DND-41 (cell line): Measurements from ENCODE around the gene MYOM1.

Experiments
- ATAC-seq: fragments of 200-7000 bp; cut with Tn5 transposase; 3 replicates; pipeline ENCODE4 v1.9.1; 2021; ENCODE audit warnings: low read depth; ENCODE audit not compliant: insufficient read depth
- DNase-seq: peaks from one replicate; pipeline ENCODE4 v3.0.0-alpha.2; 2020
- H2AFZ ChIP-seq: 2 replicates; pipeline ENCODE4 v1.6.0; 2012; ENCODE audit warnings: low read depth, low read length
- H3K27ac ChIP-seq: 2 replicates; pipeline ENCODE4 v1.5.1; 2012; ENCODE audit warnings: low read length, inconsistent platforms
- H3K27me3 ChIP-seq: fragments of 200-600 bp; sonication (generic); 2 replicates; pipeline ENCODE4 v1.6.0; 2012; ENCODE audit warnings: low read length, mild to moderate bottlenecking, inconsistent platforms; ENCODE audit not compliant: insufficient read depth, poor library complexity
- H3K36me3 ChIP-seq: 2 replicates; pipeline ENCODE4 v1.5.1; 2012; ENCODE audit warnings: low read length, inconsistent platforms; ENCODE audit not compliant: insufficient read depth
- H3K4me1 ChIP-seq: 2 replicates; pipeline ENCODE4 v1.5.1; 2012; ENCODE audit warnings: mild to moderate bottlenecking, low read length; ENCODE audit not compliant: insufficient read depth
- H3K4me2 ChIP-seq: 2 replicates; pipeline ENCODE4 v1.6.0; 2012; ENCODE audit warnings: mild to moderate bottlenecking, moderate library complexity, low read length, inconsistent platforms; ENCODE audit not compliant: insufficient read depth
- H3K4me3 ChIP-seq, 2 experiments: fragments of 200-600 bp in 1 of 2; shearing (Covaris generic) in 1 of 2; 2 replicates each; pipeline ENCODE4 v1.5.1; 2012 to 2016; ENCODE audit warnings: inconsistent platforms in 2 of 2, low read length in 2 of 2, mild to moderate bottlenecking in 2 of 2, low read depth in 1 of 2, moderate library complexity in 1 of 2
- H3K79me2 ChIP-seq: 2 replicates; pipeline ENCODE4 v1.6.0; 2012; ENCODE audit warnings: low read length, inconsistent platforms; ENCODE audit not compliant: insufficient read depth
- H3K9ac ChIP-seq: 2 replicates; pipeline ENCODE4 v1.6.0; 2012; ENCODE audit warnings: low read depth, mild to moderate bottlenecking, inconsistent platforms, low read length, moderate library complexity
- H3K9me3 ChIP-seq: 2 replicates; pipeline ENCODE4 v1.5.1; 2012; ENCODE audit warnings: low read length, moderate library complexity, mild to moderate bottlenecking, inconsistent platforms; ENCODE audit not compliant: insufficient read depth, severe bottlenecking
- H4K20me1 ChIP-seq: 2 replicates; pipeline ENCODE4 v1.6.0; 2012; ENCODE audit warnings: low read length; ENCODE audit not compliant: insufficient read depth
- EZH2 ChIP-seq: IDR thresholded peaks from 3 replicates; pipeline ENCODE4 v1.6.1; 2012; ENCODE audit warnings: borderline replicate concordance, low read depth, mild to moderate bottlenecking, moderate library complexity, low read length, inconsistent platforms; ENCODE audit not compliant: severe bottlenecking
- TF ChIP-seq, protein P1 (sequence below): IDR thresholded peaks from 2 replicates; pipeline ENCODE4 v1.5.1; 2012; ENCODE audit warnings: borderline replicate concordance, low read length, moderate library complexity, mild to moderate bottlenecking; ENCODE audit not compliant: poor library complexity, severe bottlenecking; ENCODE audit errors: extremely low read depth

Gene MYOM1

GRCh38 chr18:3126457-3127097, 93.2 kb downstream of the MYOM1 start:
- no peaks in the 10 kb centered on the region for H3K27me3 ChIP-seq
- no peak overlapping the region for H3K27ac ChIP-seq
- no peaks in the 10 kb centered on the region for H3K4me1 ChIP-seq
- ATAC-seq (no peak), DNase-seq (no peak)
- H3K4me2 ChIP-seq, result no peak overlapping the region
- no peak overlapping the region for H3K9ac ChIP-seq
- H3K4me3 ChIP-seq, result no peak overlapping the region
- no peak for TF ChIP-seq EZH2
- TF ChIP-seq, protein P1, sequence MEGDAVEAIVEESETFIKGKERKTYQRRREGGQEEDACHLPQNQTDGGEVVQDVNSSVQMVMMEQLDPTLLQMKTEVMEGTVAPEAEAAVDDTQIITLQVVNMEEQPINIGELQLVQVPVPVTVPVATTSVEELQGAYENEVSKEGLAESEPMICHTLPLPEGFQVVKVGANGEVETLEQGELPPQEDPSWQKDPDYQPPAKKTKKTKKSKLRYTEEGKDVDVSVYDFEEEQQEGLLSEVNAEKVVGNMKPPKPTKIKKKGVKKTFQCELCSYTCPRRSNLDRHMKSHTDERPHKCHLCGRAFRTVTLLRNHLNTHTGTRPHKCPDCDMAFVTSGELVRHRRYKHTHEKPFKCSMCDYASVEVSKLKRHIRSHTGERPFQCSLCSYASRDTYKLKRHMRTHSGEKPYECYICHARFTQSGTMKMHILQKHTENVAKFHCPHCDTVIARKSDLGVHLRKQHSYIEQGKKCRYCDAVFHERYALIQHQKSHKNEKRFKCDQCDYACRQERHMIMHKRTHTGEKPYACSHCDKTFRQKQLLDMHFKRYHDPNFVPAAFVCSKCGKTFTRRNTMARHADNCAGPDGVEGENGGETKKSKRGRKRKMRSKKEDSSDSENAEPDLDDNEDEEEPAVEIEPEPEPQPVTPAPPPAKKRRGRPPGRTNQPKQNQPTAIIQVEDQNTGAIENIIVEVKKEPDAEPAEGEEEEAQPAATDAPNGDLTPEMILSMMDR, result no peak
- no peak overlapping the region for H2AFZ ChIP-seq
- H3K36me3 ChIP-seq, result no peaks in the 10 kb centered on the region
- no peaks in the 10 kb centered on the region for H3K79me2 ChIP-seq
- H4K20me1 ChIP-seq, result no peaks in the 10 kb centered on the region
- H3K9me3 ChIP-seq, result no peaks in the 10 kb centered on the region

- H3K36me3 ChIP-seq, result no peaks in the 10 kb centered on the region
- no peak for TF ChIP-seq EZH2
- TF ChIP-seq, protein P1, result no peak
- no peak for DNase-seq
Measured at GRCh38 chr18:3124822-3125221, 94.9 kb downstream of the MYOM1 start.

GRCh38 chr18:3122851-3123250, 96.9 kb downstream of the MYOM1 start:
- no peak for ATAC-seq
- DNase-seq, result no peak
- Histone ChIP-seq H3K9ac (no peak overlapping the region), H3K4me1 (no peaks in the 10 kb centered on the region), H3K79me2 (no peaks in the 10 kb centered on the region), H3K4me2 (no peak overlapping the region), H3K4me3 (no peak overlapping the region), H2AFZ (no peak overlapping the region), H3K9me3 (no peaks in the 10 kb centered on the region), H3K36me3 (no peaks in the 10 kb centered on the region), H3K27me3 (no peaks in the 10 kb centered on the region), H4K20me1 (no peaks in the 10 kb centered on the region), H3K27ac (no peak overlapping the region)
- TF ChIP-seq EZH2, result no peak
- TF ChIP-seq, protein P1, result no peak

More at GRCh38 chr18:3124822-3125221, 94.9 kb downstream of the MYOM1 start:
- Histone ChIP-seq H3K9me3 (no peaks in the 10 kb centered on the region), H3K27me3 (no peaks in the 10 kb centered on the region), H3K4me3 (no peak overlapping the region), H3K4me2 (no peak overlapping the region), H3K4me1 (no peaks in the 10 kb centered on the region), H3K79me2 (no peaks in the 10 kb centered on the region), H4K20me1 (no peaks in the 10 kb centered on the region), H2AFZ (no peak overlapping the region), H3K9ac (no peak overlapping the region), H3K27ac (no peak overlapping the region)
- no peak for ATAC-seq
